ENCODE results near the gene EEPD1. TPM values are rescaled to one million over a fixed set of nuclear protein-coding genes. Genes with fewer than 3 reads are reported as not detected.

The EEPD1 gene
- total and polyA plus RNA-seq, 3 donors from 2014 or later = 10.2 to 11.8 (median 10.9) TPM

DNA sequence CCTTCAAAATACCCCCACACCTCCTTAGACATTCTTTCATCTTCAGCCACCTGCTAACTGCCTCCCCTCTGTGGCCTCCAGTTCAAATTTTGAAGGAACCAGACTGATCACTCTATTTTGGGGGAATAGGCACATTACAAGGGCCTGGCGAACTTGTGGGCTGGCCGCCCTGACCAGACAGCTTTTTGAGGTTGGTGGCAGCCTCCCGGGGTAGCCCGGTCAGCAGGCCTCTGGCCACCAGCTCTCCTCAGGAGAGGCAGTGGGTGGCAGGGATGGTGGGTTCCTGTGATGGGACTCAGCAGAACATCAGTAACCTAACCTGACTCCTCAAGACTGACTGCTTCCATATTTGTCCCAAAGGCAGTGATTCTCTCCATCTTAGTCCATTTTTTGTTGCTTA lies 17.4 kb upstream of the EEPD1 start:
- TF ChIP-seq, protein P1, sequence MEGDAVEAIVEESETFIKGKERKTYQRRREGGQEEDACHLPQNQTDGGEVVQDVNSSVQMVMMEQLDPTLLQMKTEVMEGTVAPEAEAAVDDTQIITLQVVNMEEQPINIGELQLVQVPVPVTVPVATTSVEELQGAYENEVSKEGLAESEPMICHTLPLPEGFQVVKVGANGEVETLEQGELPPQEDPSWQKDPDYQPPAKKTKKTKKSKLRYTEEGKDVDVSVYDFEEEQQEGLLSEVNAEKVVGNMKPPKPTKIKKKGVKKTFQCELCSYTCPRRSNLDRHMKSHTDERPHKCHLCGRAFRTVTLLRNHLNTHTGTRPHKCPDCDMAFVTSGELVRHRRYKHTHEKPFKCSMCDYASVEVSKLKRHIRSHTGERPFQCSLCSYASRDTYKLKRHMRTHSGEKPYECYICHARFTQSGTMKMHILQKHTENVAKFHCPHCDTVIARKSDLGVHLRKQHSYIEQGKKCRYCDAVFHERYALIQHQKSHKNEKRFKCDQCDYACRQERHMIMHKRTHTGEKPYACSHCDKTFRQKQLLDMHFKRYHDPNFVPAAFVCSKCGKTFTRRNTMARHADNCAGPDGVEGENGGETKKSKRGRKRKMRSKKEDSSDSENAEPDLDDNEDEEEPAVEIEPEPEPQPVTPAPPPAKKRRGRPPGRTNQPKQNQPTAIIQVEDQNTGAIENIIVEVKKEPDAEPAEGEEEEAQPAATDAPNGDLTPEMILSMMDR (IDR thresholded peaks at IDR 0.05) = no peak
- TF ChIP-seq POLR2A (IDR thresholded peaks at IDR 0.05) = no peak
- Histone ChIP-seq H3K36me3 (ENCODE audit: low read depth, missing control alignments) (no peaks in the 10 kb centered on the region), H3K9me3 (no peaks in the 10 kb centered on the region), H3K27ac (no peak overlapping the region), H3K4me3 (no peak overlapping the region), H3K4me1 (no peaks in the 10 kb centered on the region), H3K27me3 (no peaks in the 10 kb centered on the region)
- intact Hi-C loops (cut with DNase I; ENCODE audit: low total_unique reads) = no loop called here
- WGBS, 2 donors = 100% methylated on average over 4 of the region's 4 CpGs
- DNase-seq = no peak

DNA sequence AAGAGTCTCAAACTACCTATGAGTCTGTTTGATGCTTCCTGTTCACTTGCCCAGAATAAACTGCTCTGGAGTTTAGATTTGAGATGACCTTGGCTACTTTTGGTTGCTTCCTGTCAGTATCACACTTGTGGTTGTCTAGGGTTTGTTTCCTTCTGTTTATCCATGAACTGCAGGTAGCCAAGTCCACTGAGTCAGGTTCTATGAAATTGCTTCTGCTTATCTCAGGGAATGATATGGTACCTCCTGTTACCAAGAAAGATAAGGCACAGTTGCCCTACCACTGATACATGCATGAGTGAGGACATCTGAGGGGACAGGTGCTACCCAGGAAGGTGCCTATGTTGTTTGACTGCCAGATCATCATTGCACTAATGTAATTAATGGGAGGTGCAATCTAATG lies 15.8 kb upstream of the EEPD1 start:
- Histone ChIP-seq H3K27ac (no peak overlapping the region), H3K36me3 (ENCODE audit: low read depth, missing control alignments) (no peaks in the 10 kb centered on the region), H3K9me3 (no peaks in the 10 kb centered on the region), H3K4me3 (no peak overlapping the region), H3K4me1 (no peaks in the 10 kb centered on the region), H3K27me3 (no peaks in the 10 kb centered on the region)
- no peak for DNase-seq
- no peak for TF ChIP-seq POLR2A (IDR thresholded peaks at IDR 0.05)
- TF ChIP-seq, protein P1 (IDR thresholded peaks at IDR 0.05) = no peak
- intact Hi-C loops (cut with DNase I; ENCODE audit: low total_unique reads) = no loop called here

DNA sequence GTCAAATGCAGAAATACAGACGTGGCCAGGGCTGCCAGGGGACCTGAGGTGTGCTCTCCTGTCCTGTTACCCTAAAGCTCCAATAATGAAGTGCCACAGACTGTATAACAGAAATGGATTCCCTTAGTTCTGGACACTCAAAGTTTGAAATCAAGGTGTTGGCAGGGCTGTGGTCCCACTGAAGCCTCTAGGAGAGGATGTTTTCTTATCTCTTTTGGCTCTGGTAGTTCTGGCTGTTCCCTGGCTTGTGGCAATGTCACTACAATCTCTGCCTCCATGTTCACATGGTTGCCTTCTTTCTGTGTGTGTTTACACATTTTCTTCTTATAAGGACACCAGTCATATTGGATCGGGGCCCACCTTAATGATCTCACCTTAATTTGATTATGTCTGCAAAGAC lies 15.3 kb upstream of the EEPD1 start:
- intact Hi-C loops (cut with DNase I; ENCODE audit: low total_unique reads) = no loop called here
- Histone ChIP-seq H3K36me3 (ENCODE audit: low read depth, missing control alignments) (no peaks in the 10 kb centered on the region), H3K27ac (no peak overlapping the region), H3K4me1 (no peaks in the 10 kb centered on the region), H3K27me3 (no peaks in the 10 kb centered on the region), H3K9me3 (no peaks in the 10 kb centered on the region), H3K4me3 (no peak overlapping the region)
- TF ChIP-seq POLR2A (IDR thresholded peaks at IDR 0.05) = no peak
- TF ChIP-seq, protein P1 (IDR thresholded peaks at IDR 0.05) = no peak
- no peak for DNase-seq
- WGBS, 2 donors = 62 to 65% methylated on average over 2 of the region's 2 CpGs

DNA sequence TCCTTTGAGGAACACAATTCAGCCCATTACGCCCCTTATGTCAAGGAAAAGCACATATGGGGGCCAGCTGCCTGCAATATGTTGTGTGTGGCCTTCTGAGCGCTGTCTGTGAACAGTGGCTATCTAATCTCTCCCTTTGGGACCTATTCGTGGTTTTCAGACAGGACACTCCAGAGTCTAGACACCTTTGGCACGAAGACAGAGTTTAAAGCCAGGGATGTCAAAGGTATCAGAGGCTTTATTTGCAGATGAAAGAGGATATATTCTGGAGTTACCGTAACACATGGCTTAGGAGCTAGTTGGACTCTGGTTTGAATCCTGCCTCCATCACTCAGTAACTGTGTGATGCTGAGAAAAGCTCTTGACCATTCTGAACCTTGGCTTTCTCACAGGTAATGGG lies 14.8 kb upstream of the EEPD1 start:
- 68 to 71% methylated on average over 5 of the region's 5 CpGs for whole genome bisulfite sequencing, 2 donors
- intact Hi-C loops (cut with DNase I; ENCODE audit: low total_unique reads) = no loop called here
- H3K9me3 ChIP-seq = no peaks in the 10 kb centered on the region
- DNase-seq = no peak
- TF ChIP-seq, protein P1 (IDR thresholded peaks at IDR 0.05) = no peak
- no peak for TF ChIP-seq POLR2A (IDR thresholded peaks at IDR 0.05)
- H3K27ac ChIP-seq = no peak overlapping the region
- no peaks in the 10 kb centered on the region for H3K36me3 ChIP-seq (ENCODE audit: low read depth, missing control alignments)
- H3K27me3 ChIP-seq = no peaks in the 10 kb centered on the region
- H3K4me3 ChIP-seq = no peak overlapping the region
- no peaks in the 10 kb centered on the region for H3K4me1 ChIP-seq

DNA sequence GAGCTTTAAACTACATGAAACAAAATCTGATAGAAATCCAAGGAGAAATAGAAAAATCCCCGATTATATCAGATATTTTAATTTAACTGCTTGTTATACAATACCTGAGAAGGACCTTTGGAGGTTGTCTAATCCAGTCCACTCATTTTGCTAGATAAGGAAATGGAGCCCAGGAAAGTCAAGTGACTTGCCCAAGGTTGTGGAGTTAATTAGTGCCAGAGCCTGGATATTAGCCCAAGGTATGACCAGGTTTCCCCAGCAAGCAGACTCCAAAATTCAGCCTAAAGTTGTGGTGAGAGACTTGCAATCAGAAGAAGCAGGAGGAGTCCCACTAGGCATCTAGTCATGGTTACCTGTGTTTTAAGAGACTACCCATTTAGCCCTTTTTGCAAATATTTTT lies 11.7 kb upstream of the EEPD1 start:
- no peaks in the 10 kb centered on the region for H3K4me1 ChIP-seq
- H3K4me3 ChIP-seq = no peak overlapping the region
- H3K27me3 ChIP-seq = no peaks in the 10 kb centered on the region
- no peak for DNase-seq
- TF ChIP-seq, protein P1 (IDR thresholded peaks at IDR 0.05) = no peak
- TF ChIP-seq POLR2A (IDR thresholded peaks at IDR 0.05) = no peak
- no peak overlapping the region for H3K27ac ChIP-seq
- intact Hi-C loops (cut with DNase I; ENCODE audit: low total_unique reads) = no loop called here
- H3K9me3 ChIP-seq = no peaks in the 10 kb centered on the region
- WGBS, 2 donors = 83 to 97% methylated on average over 1 of the region's 1 CpG
- no peaks in the 10 kb centered on the region for H3K36me3 ChIP-seq (ENCODE audit: low read depth, missing control alignments)
